GM18499 (cell line): ENCODE data around the gene PNPLA6.

Experiments used
- ATAC-seq: cut with Tn5 transposase; IDR thresholded peaks from one replicate; pipeline ENCODE4 v1.9.1; 2021; ENCODE audit warnings: moderate number of reproducible peaks; ENCODE audit not compliant: insufficient read depth, unreplicated experiment

PNPLA6 gene

DNA sequence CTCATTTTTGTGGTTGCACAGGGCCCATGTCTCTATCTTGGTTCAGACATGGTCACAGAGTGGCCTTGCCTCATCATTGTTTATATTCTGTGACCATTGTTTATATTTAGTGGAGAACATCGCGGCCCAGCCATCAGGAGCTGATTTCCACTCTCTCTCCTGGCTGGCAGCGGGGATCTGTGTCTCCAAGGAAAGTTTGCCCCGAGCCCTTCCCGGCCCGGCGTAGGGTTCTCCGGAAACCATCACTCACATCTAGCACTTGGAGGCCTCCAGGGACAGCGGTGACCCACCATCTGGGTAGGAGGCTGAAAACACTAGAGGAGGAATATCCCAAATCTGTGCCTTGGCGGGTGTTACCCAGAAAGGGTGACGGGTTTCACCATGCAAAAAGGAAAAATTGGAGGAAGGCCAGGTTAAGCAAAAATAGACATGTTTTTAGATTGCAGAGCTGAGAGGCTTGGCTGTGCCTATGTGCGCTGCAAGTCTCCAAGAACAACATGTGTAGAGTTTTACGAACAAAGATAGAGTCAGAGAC lies 20.3 kb upstream of the PNPLA6 start:
- no peak for ATAC-seq

DNA sequence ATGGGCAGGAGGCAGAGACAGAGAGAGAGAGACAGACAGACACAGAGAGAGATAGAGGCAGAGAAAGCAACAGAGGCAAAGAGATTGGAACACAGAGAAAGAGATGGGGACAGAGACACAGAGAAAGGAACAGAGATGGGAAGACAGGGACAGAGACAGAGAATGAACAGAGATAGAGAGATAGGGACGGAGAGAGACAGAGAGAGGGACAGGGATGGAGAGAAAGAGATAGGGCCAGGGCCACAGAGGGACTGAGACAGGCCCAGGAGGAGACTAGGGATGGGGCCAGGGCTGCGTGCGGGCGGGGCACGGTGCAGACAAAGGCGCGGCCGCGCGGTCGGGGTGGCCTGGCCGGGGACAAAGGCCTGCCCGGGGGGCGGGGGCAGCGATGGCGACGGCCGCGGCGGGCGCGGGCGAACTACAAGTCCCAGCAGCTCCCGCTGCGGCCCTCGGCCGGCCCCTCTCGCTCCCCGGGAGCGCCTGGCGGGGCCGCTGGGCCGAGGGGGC lies 19.8 kb upstream of the PNPLA6 start, which contains the start of gene ZNF358:
Gene ZNF358, plus strand, starts transcription at position 459 of the 507 bp plus-strand sequence. CDS start 3,140 bp downstream, outside the sequence.
- ATAC-seq: no peak

GRCh38 chr19:7516333-7516732 lies 19.2 kb upstream of the PNPLA6 start:
- no peak for ATAC-seq

GRCh38 chr19:7516878-7517277 lies 18.6 kb upstream of the PNPLA6 start:
- no peak for ATAC-seq

DNA sequence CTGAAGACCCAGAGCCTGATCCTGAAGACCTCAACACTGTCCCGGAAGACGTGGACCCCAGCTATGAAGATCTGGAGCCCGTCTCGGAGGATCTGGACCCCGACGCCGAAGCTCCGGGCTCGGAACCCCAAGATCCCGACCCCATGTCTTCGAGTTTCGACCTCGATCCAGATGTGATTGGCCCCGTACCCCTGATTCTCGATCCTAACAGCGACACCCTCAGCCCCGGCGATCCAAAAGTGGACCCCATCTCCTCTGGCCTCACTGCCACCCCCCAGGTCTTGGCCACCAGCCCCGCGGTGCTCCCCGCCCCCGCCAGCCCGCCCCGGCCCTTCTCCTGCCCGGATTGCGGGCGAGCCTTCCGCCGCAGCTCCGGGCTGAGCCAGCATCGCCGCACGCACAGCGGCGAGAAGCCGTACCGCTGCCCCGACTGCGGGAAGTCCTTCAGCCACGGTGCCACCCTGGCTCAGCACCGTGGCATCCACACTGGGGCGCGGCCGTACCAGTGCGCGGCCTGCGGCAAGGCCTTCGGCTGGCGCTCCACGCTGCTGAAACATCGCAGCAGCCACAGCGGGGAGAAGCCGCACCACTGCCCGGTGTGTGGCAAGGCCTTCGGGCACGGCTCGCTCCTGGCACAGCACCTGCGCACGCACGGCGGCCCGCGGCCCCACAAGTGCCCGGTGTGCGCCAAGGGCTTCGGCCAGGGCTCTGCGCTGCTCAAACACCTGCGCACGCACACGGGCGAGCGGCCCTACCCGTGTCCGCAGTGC lies 16.0 kb upstream of the PNPLA6 start:
- ATAC-seq: no peak

- no peak for ATAC-seq
Measured at GRCh38 chr19:7520131-7521051, 15.1 kb upstream of the PNPLA6 start.

DNA sequence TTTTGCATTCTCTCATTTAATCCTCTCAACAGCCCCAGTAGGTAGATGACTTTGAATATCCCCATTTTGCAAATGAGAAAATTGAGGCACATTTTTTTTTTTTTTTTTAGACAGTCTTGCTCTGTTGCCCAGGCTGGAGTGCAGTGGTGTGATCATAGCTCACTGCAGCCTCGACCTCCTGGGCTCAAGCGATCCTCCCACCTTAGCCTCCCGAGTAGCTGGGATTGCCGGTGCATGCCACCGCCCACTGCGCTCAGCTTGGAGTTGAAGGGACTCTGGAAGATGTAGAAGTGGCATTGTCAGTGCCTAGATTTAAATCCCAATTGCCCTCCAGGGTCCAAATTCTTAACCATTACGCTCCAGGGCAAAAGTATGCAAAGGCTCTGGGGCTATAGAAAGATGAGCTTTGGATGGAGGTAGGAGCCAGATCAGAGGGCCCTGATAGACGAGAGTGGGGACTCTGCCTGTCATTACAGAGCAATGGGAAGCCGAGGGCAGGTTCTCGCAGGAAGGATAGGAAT lies 13.9 kb upstream of the PNPLA6 start:
- ATAC-seq: no peak

- ATAC-seq: no peak
Measured at GRCh38 chr19:7522072-7522922, 13.2 kb upstream of the PNPLA6 start, which contains the start of gene MCOLN1. Gene MCOLN1, plus strand, starts transcription at chr19:7522624. Its CDS starts 127 bp downstream, at chr19:7522751.

DNA sequence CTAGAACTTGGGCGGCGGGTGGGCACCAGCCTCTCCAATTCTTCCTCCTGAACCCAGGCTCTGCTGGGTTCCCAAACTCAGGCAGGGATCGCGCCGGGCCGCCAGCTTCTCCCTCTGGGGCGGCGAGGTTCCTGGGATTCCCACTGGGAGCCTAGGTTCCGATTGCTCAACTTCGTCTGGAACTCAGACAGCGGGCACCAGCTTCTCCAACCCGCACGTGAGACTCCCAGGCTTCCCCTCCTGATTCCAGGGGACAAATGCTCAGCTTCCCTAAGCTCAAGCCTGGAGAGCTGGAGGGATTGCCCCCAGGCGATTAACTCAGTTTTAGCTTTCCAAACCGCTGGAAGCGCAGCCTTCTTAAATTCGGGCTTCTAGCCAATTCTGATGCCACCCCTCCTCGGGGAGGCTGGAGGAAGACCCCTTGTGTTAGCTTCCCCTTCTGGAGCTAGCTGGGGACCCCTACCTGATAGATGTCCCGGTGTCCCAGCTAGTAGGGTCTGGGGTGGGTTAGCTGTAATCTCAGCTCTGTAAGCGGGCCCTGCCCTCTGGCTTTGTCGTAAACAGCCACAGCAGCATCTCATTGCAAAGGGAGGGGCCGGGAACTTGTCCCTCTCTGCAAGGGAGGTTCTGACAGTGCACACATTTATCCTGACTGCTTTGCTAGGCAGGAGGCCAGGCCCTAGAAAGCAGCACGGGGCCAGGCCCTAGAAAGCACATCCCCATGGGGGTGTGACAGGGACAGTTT lies 12.4 kb upstream of the PNPLA6 start:
- no peak for ATAC-seq

DNA sequence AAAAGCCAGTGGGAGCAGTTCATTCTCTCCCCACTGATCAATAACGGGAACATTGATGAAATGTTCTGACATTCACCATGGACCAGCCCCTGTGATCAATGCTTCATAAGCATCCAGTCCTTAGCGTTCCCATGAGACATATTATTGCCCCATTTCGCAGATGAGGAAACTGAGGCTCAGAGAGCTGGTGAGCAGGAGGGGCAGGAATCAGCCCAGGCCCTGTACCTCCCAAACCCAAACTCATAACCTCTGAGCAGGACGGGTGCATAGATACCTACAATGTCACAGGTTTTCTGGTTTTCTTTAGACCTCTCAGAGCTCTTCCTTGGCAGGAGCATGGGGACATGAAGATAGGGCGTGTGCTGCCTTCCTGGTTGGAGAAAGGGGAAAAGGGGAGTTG lies 11.0 kb upstream of the PNPLA6 start:
- ATAC-seq: no peak

DNA sequence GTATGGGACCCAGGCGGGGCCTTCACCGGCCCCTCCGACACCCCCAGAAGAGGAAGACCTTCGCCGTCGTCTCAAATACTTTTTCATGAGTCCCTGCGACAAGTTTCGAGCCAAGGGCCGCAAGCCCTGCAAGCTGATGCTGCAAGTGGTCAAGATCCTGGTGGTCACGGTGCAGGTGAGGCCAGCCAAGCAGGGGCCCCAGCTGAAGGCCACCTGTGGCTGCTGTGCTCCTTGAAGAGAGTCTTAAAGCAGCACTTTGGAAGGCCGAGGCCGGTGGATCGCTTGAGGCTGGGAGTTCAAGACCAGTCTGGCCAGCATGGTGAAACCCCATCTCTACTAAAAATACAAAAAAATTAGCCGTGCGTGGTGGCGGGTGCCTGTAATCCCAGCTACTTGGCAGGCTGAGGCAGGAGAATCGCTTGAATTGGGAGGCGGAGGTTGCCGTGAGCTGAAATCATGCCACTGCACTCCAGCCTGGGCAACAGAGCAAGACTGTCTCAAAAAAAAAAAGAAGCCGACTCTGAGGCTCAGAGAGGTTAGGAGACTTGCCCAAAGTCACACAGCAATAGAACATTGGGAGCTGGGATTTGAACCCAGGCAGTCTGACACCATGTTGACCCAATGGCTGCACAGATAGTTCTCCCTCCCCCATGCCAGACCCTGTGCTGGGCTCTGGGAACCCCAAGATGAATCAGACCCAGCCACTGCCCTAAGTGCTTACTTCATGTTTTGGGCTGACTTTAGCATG lies 10.4 kb upstream of the PNPLA6 start:
- ATAC-seq: no peak

- ATAC-seq: no peak
Measured at GRCh38 chr19:7526059-7526929, 9.2 kb upstream of the PNPLA6 start.

- ATAC-seq: no peak
Measured at GRCh38 chr19:7527516-7528191, 7.9 kb upstream of the PNPLA6 start.

DNA sequence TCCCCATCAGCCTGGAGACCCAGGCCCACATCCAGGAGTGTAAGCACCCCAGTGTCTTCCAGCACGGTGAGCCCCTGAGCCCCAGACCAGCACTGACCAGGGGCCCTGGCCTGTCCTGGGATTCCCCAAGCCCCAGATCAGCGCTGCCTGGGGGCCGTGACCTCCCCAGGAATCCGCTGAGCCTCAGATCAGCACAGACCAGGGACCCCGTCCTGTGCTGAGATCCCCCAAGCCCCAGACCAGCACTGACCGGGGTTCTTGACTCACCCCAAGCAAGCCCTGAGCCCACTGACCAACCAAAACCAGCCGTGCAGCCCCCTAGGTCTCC lies 7.4 kb upstream of the PNPLA6 start:
- no peak for ATAC-seq

GRCh38 chr19:7528522-7529245 lies 6.8 kb upstream of the PNPLA6 start:
- ATAC-seq: no peak

DNA sequence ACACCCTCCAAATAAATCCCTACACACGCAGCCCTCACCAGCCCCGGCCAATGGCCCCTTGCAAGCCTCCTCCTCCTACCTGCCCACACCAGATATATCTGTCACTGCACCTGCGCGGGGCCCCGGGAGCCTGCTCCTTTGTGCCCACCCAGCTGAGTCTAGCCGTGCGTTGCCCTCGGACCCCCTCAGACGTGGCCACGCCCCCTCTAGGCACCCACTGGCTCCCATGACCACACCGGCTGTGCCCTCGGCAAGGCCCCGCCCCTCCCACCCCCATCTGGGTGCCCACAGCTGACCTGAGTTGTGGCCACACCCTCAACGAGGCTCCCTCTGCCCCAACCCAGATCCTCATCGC lies 6.3 kb upstream of the PNPLA6 start:
- ATAC-seq: no peak
